H9 (cell line): Measurements from ENCODE around the gene SECISBP2. TPM values are rescaled to one million over a fixed set of nuclear protein-coding genes. Genes with fewer than 3 reads are reported as not detected.

Source experiments
- DNase-seq: peaks from one replicate; pipeline ENCODE4 v3.0.0-alpha.2; 2017
- H2AFZ ChIP-seq: one replicate; pipeline ENCODE4 v1.6.1; 2013; ENCODE audit warnings: mild to moderate bottlenecking, low read length, control low read depth, moderate library complexity
- H2AK5ac ChIP-seq: 2 replicates; pipeline ENCODE4 v1.6.1; 2013; ENCODE audit warnings: low read length, control low read depth, mixed read lengths; ENCODE audit not compliant: insufficient read length
- H2BK120ac ChIP-seq: one replicate; pipeline ENCODE4 v1.6.1; 2013; ENCODE audit warnings: low read depth, mild to moderate bottlenecking, low read length, control low read depth, inconsistent platforms; ENCODE audit not compliant: poor library complexity, severe bottlenecking
- H2BK12ac ChIP-seq: 2 replicates; pipeline ENCODE4 v1.6.1; 2013; ENCODE audit warnings: low read length, control low read depth, mixed read lengths, low read depth; ENCODE audit not compliant: insufficient read length
- H2BK15ac ChIP-seq: 2 replicates; pipeline ENCODE4 v1.6.1; 2013; ENCODE audit warnings: low read depth, low read length, control low read depth
- H2BK20ac ChIP-seq: one replicate; pipeline ENCODE4 v1.6.1; 2013; ENCODE audit warnings: low read depth, mild to moderate bottlenecking, low read length, control low read depth, inconsistent platforms; ENCODE audit not compliant: poor library complexity, severe bottlenecking
- H2BK5ac ChIP-seq: 2 replicates; pipeline ENCODE4 v1.6.1; 2013; ENCODE audit warnings: low read length, control low read depth, mixed read lengths; ENCODE audit not compliant: insufficient read length
- H3K14ac ChIP-seq: 2 replicates; pipeline ENCODE4 v1.6.1; 2013; ENCODE audit warnings: low read length, control low read depth; ENCODE audit not compliant: insufficient read depth
- H3K18ac ChIP-seq: 2 replicates; pipeline ENCODE4 v1.6.1; 2013; ENCODE audit warnings: low read depth, mild to moderate bottlenecking, mixed read lengths, low read length, control low read depth; ENCODE audit not compliant: insufficient read length
- H3K23ac ChIP-seq: 2 replicates; pipeline ENCODE4 v1.6.1; 2013; ENCODE audit warnings: low read length, control low read depth, mixed read lengths, low read depth; ENCODE audit not compliant: insufficient read length
- H3K23me2 ChIP-seq: 2 replicates; pipeline ENCODE4 v1.6.1; 2013; ENCODE audit warnings: low read depth, mild to moderate bottlenecking, mixed read lengths, low read length, control low read depth; ENCODE audit not compliant: insufficient read length, poor library complexity, severe bottlenecking
- H3K27ac ChIP-seq: 2 replicates; pipeline ENCODE4 v1.5.1; 2013; ENCODE audit warnings: low read length, control low read depth, mixed read lengths, low read depth; ENCODE audit not compliant: insufficient read length
- H3K27me3 ChIP-seq: 2 replicates; pipeline ENCODE4 v1.6.1; 2013; ENCODE audit warnings: low read length, control low read depth, inconsistent platforms; ENCODE audit not compliant: insufficient read depth
- H3K4ac ChIP-seq: 2 replicates; pipeline ENCODE4 v1.6.1; 2013; ENCODE audit warnings: low read depth, mild to moderate bottlenecking, control low read depth, inconsistent platforms, low read length, moderate library complexity
- H3K4me1 ChIP-seq: 2 replicates; pipeline ENCODE4 v1.6.1; 2013; ENCODE audit warnings: low read length, control low read depth, inconsistent platforms; ENCODE audit not compliant: insufficient read depth
- H3K4me2 ChIP-seq: 2 replicates; pipeline ENCODE4 v1.6.1; 2013; ENCODE audit warnings: low read length, control low read depth, mixed read lengths; ENCODE audit not compliant: insufficient read length, insufficient read depth
- H3K56ac ChIP-seq: 2 replicates; pipeline ENCODE4 v1.6.1; 2013; ENCODE audit warnings: low read depth, mild to moderate bottlenecking, mixed read lengths, low read length, control low read depth; ENCODE audit not compliant: insufficient read length
- H3K79me1 ChIP-seq: 2 replicates; pipeline ENCODE4 v1.6.1; 2013; ENCODE audit warnings: low read depth, mild to moderate bottlenecking, moderate library complexity, low read length, control low read depth, inconsistent platforms; ENCODE audit not compliant: insufficient read depth, poor library complexity, severe bottlenecking
- H3K79me2 ChIP-seq: 2 replicates; pipeline ENCODE4 v1.6.1; 2013; ENCODE audit warnings: low read length, control low read depth, inconsistent platforms; ENCODE audit not compliant: insufficient read depth
- H3K9ac ChIP-seq: 2 replicates; pipeline ENCODE4 v1.6.1; 2013; ENCODE audit warnings: low read length, control low read depth, mixed read lengths; ENCODE audit not compliant: insufficient read length; ENCODE audit errors: extremely low read depth
- H3K9me3 ChIP-seq: one replicate; pipeline ENCODE4 v1.6.1; 2013; ENCODE audit warnings: low read depth, low read length, inconsistent platforms; ENCODE audit not compliant: control insufficient read depth
- H3T11ph ChIP-seq: one replicate; pipeline ENCODE4 v1.6.1; 2013; ENCODE audit warnings: mild to moderate bottlenecking, low read length, control low read depth, inconsistent platforms
- H4K20me1 ChIP-seq: one replicate; pipeline ENCODE4 v1.6.1; 2013; ENCODE audit not compliant: control insufficient read depth, insufficient read length, insufficient read depth
- H4K5ac ChIP-seq: 2 replicates; pipeline ENCODE4 v1.6.1; 2013; ENCODE audit warnings: low read depth, mild to moderate bottlenecking, mixed read lengths, low read length, control low read depth; ENCODE audit not compliant: insufficient read length
- H4K8ac ChIP-seq: replicated peaks from 2 replicates; pipeline ENCODE4 v1.6.1; 2013; ENCODE audit warnings: low read length, control low read depth, mixed read lengths, low read depth; ENCODE audit not compliant: insufficient read length
- H4K91ac ChIP-seq: 2 replicates; pipeline ENCODE4 v1.6.1; 2013; ENCODE audit warnings: low read depth, mild to moderate bottlenecking, moderate library complexity, mixed read lengths, low read length, control low read depth; ENCODE audit not compliant: insufficient read length
- H3K27ac Mint-ChIP-seq, 3 experiments: 2 replicates in 2 of 3; 3 replicates in 1 of 3; pipeline ENCODE4 v1.8.0; 2020 to 2021; ENCODE audit warnings: mixed read lengths in 3 of 3, mild to moderate bottlenecking in 1 of 3, moderate library complexity in 1 of 3
- H3K27me3 Mint-ChIP-seq: 2 replicates; pipeline ENCODE4 v1.8.0; 2021; ENCODE audit warnings: low read depth, mild to moderate bottlenecking, moderate library complexity, mixed read lengths
- H3K36me3 Mint-ChIP-seq, 3 experiments: 2 replicates in 2 of 3; 3 replicates in 1 of 3; pipeline ENCODE4 v1.8.0; 2020 to 2021; ENCODE audit warnings: low read depth in 3 of 3, mixed read lengths in 3 of 3; ENCODE audit not compliant: insufficient read depth in 1 of 3
- H3K4me1 Mint-ChIP-seq, 2 experiments: 2 replicates each; pipeline ENCODE4 v1.8.0; 2020; ENCODE audit warnings: mixed read lengths in 2 of 2
- H3K4me3 Mint-ChIP-seq, 2 experiments: 2 replicates in 1 of 2; 3 replicates in 1 of 2; pipeline ENCODE4 v1.8.0; 2020 to 2021; ENCODE audit warnings: mild to moderate bottlenecking in 2 of 2, mixed read lengths in 2 of 2, moderate library complexity in 1 of 2
- H3K9me3 Mint-ChIP-seq, 2 experiments: 2 replicates in 1 of 2; 3 replicates in 1 of 2; pipeline ENCODE4 v1.8.0; 2020; ENCODE audit warnings: mild to moderate bottlenecking in 2 of 2, mixed read lengths in 2 of 2, moderate library complexity in 1 of 2
- CTCF ChIP-seq: fragments of 200-600 bp; sonication (generic); conservative IDR thresholded peaks from 3 replicates; pipeline ENCODE4 v1.8.0; 2021; ENCODE audit warnings: antibody characterized with exemption, mild to moderate bottlenecking
- WGBS: extraction: QIAGEN DNeasy Blood & Tissue Kit; methylation state at CpG from one replicate; pipeline ENCODE4 v1.1.7; 2013; ENCODE audit warnings: missing lambda C conversion rate, low lambda C conversion rate, mixed read lengths; ENCODE audit not compliant: insufficient read length; ENCODE audit errors: extremely low coverage; 5-methylcytosine and 5-hydroxymethylcytosine counted together
- total RNA-seq: library from RNA; stranded (reverse); gene quantifications from 2 replicates; pipeline ENCODE4 v1.2.1, GENCODE V29; 2021

The SECISBP2 gene
- total RNA-seq, 1 experiment from 2014 or later: 62.7 TPM

DNA sequence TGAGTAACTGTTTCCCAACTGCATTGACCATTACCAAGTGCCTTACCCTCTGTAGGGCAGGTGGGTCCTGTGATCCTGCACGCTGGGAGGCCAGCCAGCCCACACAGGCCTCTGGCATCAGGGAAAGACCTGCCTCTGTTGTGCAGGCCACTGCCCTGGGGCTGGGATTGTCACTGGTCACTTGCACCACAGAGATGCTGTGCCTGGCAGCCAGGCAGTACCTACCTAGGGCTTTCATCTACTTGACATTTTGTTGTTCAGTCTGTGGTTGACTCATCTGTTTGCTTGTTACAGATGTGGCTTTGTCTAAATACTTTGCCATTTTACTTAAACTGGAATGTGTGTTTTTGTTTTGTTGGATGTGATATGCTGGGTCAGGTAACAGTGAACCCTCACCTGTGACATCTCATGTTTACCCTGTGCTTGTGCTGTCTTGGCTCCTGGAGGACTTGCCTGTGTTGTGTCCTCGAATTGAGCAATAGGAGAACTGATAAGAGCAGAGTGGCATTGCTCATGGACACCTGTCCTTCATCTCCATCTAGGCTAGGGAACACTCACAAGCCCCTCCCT is 32.8 kb downstream of the SECISBP2 start:
- no peak for TF ChIP-seq CTCF
- Histone ChIP-seq H3K18ac (no peak overlapping the region), H3K23ac (no peak overlapping the region), H2BK5ac (no peak overlapping the region), H3K4me2 (no peak overlapping the region), H3K9me3 (no peaks in the 10 kb centered on the region), H2BK20ac (no peak overlapping the region), H2BK120ac (no peak overlapping the region), H4K8ac (no peak overlapping the region), H2AK5ac (no peak overlapping the region), H2BK12ac (no peak overlapping the region), H3T11ph (no peak overlapping the region), H3K79me2 (no peaks in the 10 kb centered on the region), H3K4me1 (no peaks in the 10 kb centered on the region), H3K23me2 (no peaks in the 10 kb centered on the region), H3K27ac (no peak overlapping the region), H3K79me1 (no peaks in the 10 kb centered on the region), H4K5ac (no peak overlapping the region), H3K56ac (no peak overlapping the region), H3K27me3 (no peaks in the 10 kb centered on the region), H4K20me1 (no peaks in the 10 kb centered on the region), H4K91ac (no peak overlapping the region), H2AFZ (no peak overlapping the region), H3K4ac (no peak overlapping the region), H3K14ac (no peak overlapping the region), H2BK15ac (no peak overlapping the region), H3K9ac (no peak overlapping the region)
- no peaks in the 10 kb centered on the region for H3K9me3 Mint-ChIP-seq
- WGBS: no CpG with 5 or more reads among the region's 2 CpGs
- no peak overlapping the region for H3K4me3 Mint-ChIP-seq
- H3K4me1 Mint-ChIP-seq: no peaks in the 10 kb centered on the region
- DNase-seq: no peak
- H3K27me3 Mint-ChIP-seq: no peaks in the 10 kb centered on the region
- H3K27ac Mint-ChIP-seq: no peak overlapping the region
- peaks cover 57 to 98% (median 98%) of the 10 kb centered on the region in 3 experiments; a peak in 6 of 7 replicates for H3K36me3 Mint-ChIP-seq
